Lung (tissue), 12 donors: Measurements from ENCODE around the gene VSIG8. TPM values are rescaled to one million over a fixed set of nuclear protein-coding genes. Genes with fewer than 3 reads are reported as not detected.

ENCODE experiments used
- ATAC-seq: fragments of 200-7000 bp; cut with Tn5 transposase; one replicate; pipeline ENCODE4 v1.9.1; 2020; ENCODE audit warnings: moderate number of reproducible peaks; ENCODE audit not compliant: insufficient read depth, low FRiP score
- DNase-seq, 3 donors: peaks; one replicate each; pipeline ENCODE4 v3.0.0-alpha.2; 2013 to 2017
- H3K27ac ChIP-seq, 2 donors: one replicate each; pipeline ENCODE4 v1.5.1; 2013; ENCODE audit warnings: mild to moderate bottlenecking in 2 of 2, moderate library complexity in 2 of 2, control low read depth in 1 of 2, inconsistent platforms in 1 of 2, low read depth in 1 of 2, low read length in 1 of 2
- H3K27me3 ChIP-seq, 3 donors: one replicate each; pipeline ENCODE4 v1.5.1; 2013; ENCODE audit warnings: low read length in 2 of 3; ENCODE audit not compliant: control insufficient read depth in 3 of 3, insufficient read depth in 3 of 3
- H3K36me3 ChIP-seq, 4 donors: one replicate each; pipeline ENCODE4 v1.5.1; 2013; ENCODE audit warnings: low read length in 4 of 4, mild to moderate bottlenecking in 1 of 4, moderate library complexity in 1 of 4; ENCODE audit not compliant: control insufficient read depth in 4 of 4, insufficient read depth in 4 of 4
- H3K4me1 ChIP-seq, 5 donors: one replicate each; pipeline ENCODE4 v1.5.1; 2013; ENCODE audit warnings: low read length in 5 of 5, mild to moderate bottlenecking in 2 of 5, moderate library complexity in 1 of 5; ENCODE audit not compliant: control insufficient read depth in 5 of 5, insufficient read depth in 5 of 5
- H3K4me3 ChIP-seq: one replicate; pipeline ENCODE4 v1.5.1; 2013; ENCODE audit warnings: mild to moderate bottlenecking, control low read depth, moderate library complexity
- H3K9ac ChIP-seq, 2 donors: one replicate each; pipeline ENCODE4 v1.5.1; 2013; ENCODE audit warnings: low read length in 2 of 2, control low read depth in 1 of 2; ENCODE audit not compliant: insufficient read depth in 1 of 2
- H3K9me3 ChIP-seq, 4 donors: one replicate each; pipeline ENCODE4 v1.5.1; 2013; ENCODE audit warnings: low read length in 3 of 4, mild to moderate bottlenecking in 1 of 4, moderate library complexity in 1 of 4; ENCODE audit not compliant: control insufficient read depth in 4 of 4, insufficient read depth in 3 of 4
- CTCF ChIP-seq: IDR thresholded peaks from 2 replicates; pipeline ENCODE4 v1.5.1; 2012; ENCODE audit warnings: mild to moderate bottlenecking; ENCODE audit errors: control extremely low read depth, extremely low read depth
- WGBS, 2 donors: extraction: QIAGEN DNeasy Blood & Tissue Kit; methylation state at CpG; one replicate each; pipeline ENCODE4 v1.1.7; 2013; 5-methylcytosine and 5-hydroxymethylcytosine counted together
- polyA plus RNA-seq, 2 donors: library from polyadenylated mRNA; stranded (reverse); fragments of 200-250 nt; gene quantifications; one replicate each; pipeline ENCODE4 v1.2.1, GENCODE V29; 2013
- total RNA-seq, 2 donors: library from RNA; depleted of rRNA in 1 of 2; stranded (reverse); fragments of >200 nt in 1 of 2; gene quantifications; one replicate each; pipeline ENCODE4 v1.2.1, GENCODE V29; 2014 to 2021
- donor health status: control.
- donor health status: control.
- donor health status: Bipolar disorder and iron deficiency.
- donor health status: healthy.
- donor health status: DM: yes; HTN: yes; CAD: no.

VSIG8 gene
- total and polyA plus RNA-seq, 4 donors, result 0.13 to 0.46 (median 0.22) TPM

- ATAC-seq (peak; percentile 59), DNase-seq (peak in 2 of 3 donors; percentile 34 to 41)
- Histone ChIP-seq H3K4me1 (peaks cover 0 to 23% (median 0%) of the 10 kb centered on the region in 5 donors), H3K9me3 (no peaks in the 10 kb centered on the region), H3K27ac (no peak overlapping the region), H3K27me3 (no peaks in the 10 kb centered on the region), H3K4me3 (no peak overlapping the region), H3K36me3 (peaks cover 0 to 4% (median 0%) of the 10 kb centered on the region in 4 donors), H3K9ac (no peak overlapping the region)
- 6 to 36% methylated on average over 3 of the region's 3 CpGs for WGBS, 2 donors
- no peak for TF ChIP-seq CTCF
Measured at GRCh38 chr1:159829273-159829634, 33.2 kb downstream of the VSIG8 start.

GRCh38 chr1:159828581-159829272 is 33.7 kb downstream of the VSIG8 start:
- DNase-seq, result no peak
- peaks cover 0 to 23% (median 0%) of the 10 kb centered on the region in 5 donors for H3K4me1 ChIP-seq
- no peaks in the 10 kb centered on the region for H3K27me3 ChIP-seq
- 62 to 77% methylated on average over 11 of the region's 11 CpGs for WGBS, 2 donors
- no peak for ATAC-seq
- H3K9ac ChIP-seq, result no peak overlapping the region
- no peaks in the 10 kb centered on the region for H3K36me3 ChIP-seq
- no peak overlapping the region for H3K27ac ChIP-seq
- H3K4me3 ChIP-seq, result no peak overlapping the region
- TF ChIP-seq CTCF, result no peak
- H3K9me3 ChIP-seq, result no peaks in the 10 kb centered on the region

- Histone ChIP-seq H3K9me3 (no peaks in the 10 kb centered on the region), H3K36me3 (no peaks in the 10 kb centered on the region), H3K4me1 (peaks cover 0 to 23% (median 0%) of the 10 kb centered on the region in 5 donors), H3K4me3 (no peak overlapping the region), H3K27ac (no peak overlapping the region), H3K27me3 (no peaks in the 10 kb centered on the region), H3K9ac (no peak overlapping the region)
- no peak for TF ChIP-seq CTCF
- ATAC-seq (no peak), DNase-seq (no peak)
- WGBS, 2 donors, result 78 to 95% methylated on average over 3 of the region's 3 CpGs
Measured at GRCh38 chr1:159828176-159828575, 34.3 kb downstream of the VSIG8 start.
